Parathyroid adenoma (tissue), 2 donors: ENCODE data around the gene PIP5KL1.

ENCODE experiments used
- H2AFZ ChIP-seq: fragments of 300-600 bp; sonication (generic); one replicate; pipeline ENCODE4 v1.7.0; 2017; ENCODE audit warnings: antibody characterized with exemption, mild to moderate bottlenecking
- H3K27ac ChIP-seq: fragments of 300-600 bp; sonication (generic); one replicate; pipeline ENCODE4 v1.7.0; 2017
- H3K27me3 ChIP-seq: fragments of 300-600 bp; sonication (generic); one replicate; pipeline ENCODE4 v1.7.0; 2017; ENCODE audit warnings: low read length; ENCODE audit not compliant: control insufficient read depth, insufficient read depth
- H3K36me3 ChIP-seq: fragments of 300-600 bp; sonication (generic); one replicate; pipeline ENCODE4 v1.7.0; 2017; ENCODE audit warnings: low read length; ENCODE audit not compliant: control insufficient read depth, insufficient read depth
- H3K4me1 ChIP-seq: fragments of 300-600 bp; sonication (generic); one replicate; pipeline ENCODE4 v1.7.0; 2017; ENCODE audit warnings: control low read depth
- H3K4me2 ChIP-seq: fragments of 300-600 bp; sonication (generic); one replicate; pipeline ENCODE4 v1.7.0; 2017; ENCODE audit warnings: low read length
- H3K4me3 ChIP-seq: fragments of 300-600 bp; sonication (generic); one replicate; pipeline ENCODE4 v1.7.0; 2017; ENCODE audit warnings: low read depth, low read length
- H3K79me2 ChIP-seq: fragments of 300-600 bp; sonication (generic); one replicate; pipeline ENCODE4 v1.7.0; 2017; ENCODE audit warnings: control low read depth
- H3K9ac ChIP-seq: fragments of 300-600 bp; sonication (generic); one replicate; pipeline ENCODE4 v1.7.0; 2017; ENCODE audit warnings: mild to moderate bottlenecking
- H3K9me3 ChIP-seq: fragments of 300-600 bp; sonication (generic); one replicate; pipeline ENCODE4 v1.7.0; 2017; ENCODE audit warnings: low read length; ENCODE audit not compliant: control insufficient read depth
- TF ChIP-seq, protein P1 (sequence below): fragments of 300-600 bp; sonication (generic); IDR thresholded peaks from one replicate; pipeline ENCODE4 v1.7.0; 2017; ENCODE audit warnings: antibody characterized with exemption, mild to moderate bottlenecking
- donor health status: primary hyperparathyroidism.

The PIP5KL1 gene

DNA sequence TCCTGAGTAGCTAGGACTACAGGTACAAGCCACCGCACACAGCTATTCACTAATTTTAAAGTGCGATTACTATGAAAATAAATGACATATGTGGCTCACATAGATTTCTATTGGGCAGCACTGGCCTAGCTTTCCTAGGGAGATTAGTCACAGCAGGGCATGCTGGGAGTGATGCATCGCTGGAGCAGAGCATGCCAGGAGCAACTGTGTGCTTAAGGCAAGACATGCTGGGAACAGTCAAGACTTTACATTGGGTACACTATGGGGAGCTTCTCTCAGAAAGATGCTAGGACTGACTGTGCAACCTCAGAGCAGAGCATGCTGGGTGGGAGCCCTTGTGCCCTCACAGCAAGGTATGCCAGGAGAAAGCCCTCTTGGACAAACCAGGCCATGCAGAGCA, 40.5 kb downstream of the PIP5KL1 start:
- Histone ChIP-seq H2AFZ (no peak overlapping the region), H3K4me1 (no peaks in the 10 kb centered on the region), H3K27me3 (no peaks in the 10 kb centered on the region), H3K4me2 (no peak overlapping the region), H3K9ac (no peak overlapping the region), H3K27ac (no peak overlapping the region), H3K79me2 (no peaks in the 10 kb centered on the region), H3K9me3 (no peaks in the 10 kb centered on the region), H3K4me3 (no peak overlapping the region), H3K36me3 (no peaks in the 10 kb centered on the region)
- TF ChIP-seq, protein P1, sequence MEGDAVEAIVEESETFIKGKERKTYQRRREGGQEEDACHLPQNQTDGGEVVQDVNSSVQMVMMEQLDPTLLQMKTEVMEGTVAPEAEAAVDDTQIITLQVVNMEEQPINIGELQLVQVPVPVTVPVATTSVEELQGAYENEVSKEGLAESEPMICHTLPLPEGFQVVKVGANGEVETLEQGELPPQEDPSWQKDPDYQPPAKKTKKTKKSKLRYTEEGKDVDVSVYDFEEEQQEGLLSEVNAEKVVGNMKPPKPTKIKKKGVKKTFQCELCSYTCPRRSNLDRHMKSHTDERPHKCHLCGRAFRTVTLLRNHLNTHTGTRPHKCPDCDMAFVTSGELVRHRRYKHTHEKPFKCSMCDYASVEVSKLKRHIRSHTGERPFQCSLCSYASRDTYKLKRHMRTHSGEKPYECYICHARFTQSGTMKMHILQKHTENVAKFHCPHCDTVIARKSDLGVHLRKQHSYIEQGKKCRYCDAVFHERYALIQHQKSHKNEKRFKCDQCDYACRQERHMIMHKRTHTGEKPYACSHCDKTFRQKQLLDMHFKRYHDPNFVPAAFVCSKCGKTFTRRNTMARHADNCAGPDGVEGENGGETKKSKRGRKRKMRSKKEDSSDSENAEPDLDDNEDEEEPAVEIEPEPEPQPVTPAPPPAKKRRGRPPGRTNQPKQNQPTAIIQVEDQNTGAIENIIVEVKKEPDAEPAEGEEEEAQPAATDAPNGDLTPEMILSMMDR = no peak

DNA sequence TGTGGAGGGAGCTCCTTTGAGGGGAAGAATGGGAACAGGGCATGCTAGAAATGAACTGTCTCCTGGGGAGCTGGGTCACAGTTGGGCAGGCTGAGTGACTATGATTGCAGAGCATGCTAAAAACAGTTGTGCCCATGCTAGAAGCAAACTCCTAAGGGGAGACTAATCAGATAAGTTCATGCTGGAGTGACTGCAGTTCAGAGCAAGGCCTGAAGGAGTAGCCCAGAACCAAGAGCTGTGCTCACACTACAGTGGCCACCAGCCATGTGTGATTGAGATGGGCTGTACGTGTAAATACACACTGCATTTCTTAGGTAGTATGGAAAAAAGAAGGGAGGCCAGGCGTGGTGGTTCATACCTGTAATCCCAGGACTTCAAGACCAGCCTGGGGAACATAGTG, 42.8 kb downstream of the PIP5KL1 start:
- Histone ChIP-seq H3K4me2 (no peak overlapping the region), H3K4me3 (no peak overlapping the region), H2AFZ (no peak overlapping the region), H3K79me2 (no peaks in the 10 kb centered on the region), H3K27me3 (no peaks in the 10 kb centered on the region), H3K36me3 (no peaks in the 10 kb centered on the region), H3K27ac (no peak overlapping the region), H3K9me3 (no peaks in the 10 kb centered on the region), H3K9ac (no peak overlapping the region), H3K4me1 (peaks cover 3% of the 10 kb centered on the region)
- TF ChIP-seq, protein P1 = no peak

DNA sequence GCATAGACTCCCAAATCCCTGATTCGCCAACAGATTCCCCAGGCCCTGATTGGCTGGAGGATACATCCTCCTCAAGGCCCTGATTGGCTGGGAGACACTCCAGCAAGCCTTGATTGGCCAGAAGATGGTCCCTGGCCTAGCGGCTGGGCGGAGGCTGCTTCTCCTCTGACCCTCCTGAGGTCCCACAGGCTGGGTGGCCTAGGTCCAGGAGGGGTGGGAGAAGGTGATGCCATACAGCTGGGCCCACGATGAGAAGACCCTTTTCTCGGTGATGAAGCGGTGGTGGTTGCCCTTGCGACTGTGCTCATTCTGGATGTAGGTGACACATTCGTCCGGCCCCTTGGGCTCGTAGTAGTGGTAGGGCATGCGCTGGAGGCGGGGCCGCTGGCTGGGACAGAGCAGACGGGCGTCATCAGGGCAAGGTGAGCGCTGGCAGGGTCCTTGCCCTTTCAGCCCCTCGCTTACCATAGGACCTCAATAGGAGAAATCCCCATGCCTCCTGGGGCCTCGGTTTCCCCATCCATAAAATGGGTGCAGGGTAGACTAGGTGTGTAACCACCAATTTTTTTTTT, 44.1 kb downstream of the PIP5KL1 start:
- Histone ChIP-seq H3K4me1 (peaks cover 3% of the 10 kb centered on the region), H3K4me2 (no peak overlapping the region), H3K9ac (no peak overlapping the region), H3K36me3 (no peaks in the 10 kb centered on the region), H3K27ac (no peak overlapping the region), H3K27me3 (no peaks in the 10 kb centered on the region), H2AFZ (no peak overlapping the region), H3K9me3 (no peaks in the 10 kb centered on the region), H3K4me3 (no peak overlapping the region), H3K79me2 (no peaks in the 10 kb centered on the region)
- TF ChIP-seq, protein P1 = no peak

DNA sequence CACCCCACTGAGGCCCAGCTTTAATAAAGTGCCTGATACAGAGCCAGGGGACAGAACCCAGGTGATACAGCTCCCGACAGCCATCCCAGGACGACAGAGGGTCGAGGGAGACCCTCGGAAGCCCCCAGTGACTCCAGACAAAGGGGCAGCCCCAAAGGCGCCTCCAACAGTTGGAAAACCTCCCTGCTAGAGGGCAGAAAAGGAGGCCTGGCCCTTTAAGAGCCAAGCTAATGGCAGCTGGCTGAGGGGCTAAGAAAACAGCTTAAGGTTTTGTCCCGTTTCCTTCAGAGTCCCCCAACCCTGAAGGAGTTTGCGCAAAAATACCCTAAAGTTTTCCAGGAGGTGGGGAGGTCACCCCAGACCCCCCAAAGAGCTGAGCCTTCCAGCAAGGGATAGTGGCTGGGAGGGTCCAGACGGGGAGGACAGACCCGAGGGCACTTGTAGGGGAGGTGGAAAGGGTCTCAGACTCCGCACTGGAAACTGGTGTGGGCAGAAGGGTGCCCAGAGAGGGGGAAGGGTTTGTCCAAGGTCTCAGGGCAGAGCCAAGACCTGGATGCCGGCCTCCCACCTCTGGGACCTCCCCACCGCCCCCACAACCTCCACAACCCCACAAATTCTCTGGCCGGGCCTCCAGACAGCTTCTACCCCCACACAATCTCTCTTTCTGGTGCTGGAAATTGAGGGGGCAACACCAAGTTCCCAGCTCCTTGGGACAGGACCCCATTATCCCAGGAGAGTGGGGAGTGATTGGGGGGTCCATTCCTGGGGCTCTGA, 44.9 kb downstream of the PIP5KL1 start:
- Histone ChIP-seq H3K4me3 (no peak overlapping the region), H3K9ac (no peak overlapping the region), H3K4me2 (no peak overlapping the region), H3K27ac (no peak overlapping the region), H2AFZ (no peak overlapping the region), H3K27me3 (no peaks in the 10 kb centered on the region), H3K36me3 (no peaks in the 10 kb centered on the region), H3K79me2 (no peaks in the 10 kb centered on the region), H3K4me1 (peaks cover 3% of the 10 kb centered on the region), H3K9me3 (no peaks in the 10 kb centered on the region)
- TF ChIP-seq, protein P1 = no peak
